ENCODE results near the gene XCL2.

Gene XCL2

GRCh38 chr1:168513656-168514404 lies 30.0 kb downstream of the XCL2 start:
- DNase-seq (ENCODE audit: low read depth), result no peak

GRCh38 chr1:168512864-168513595 lies 30.8 kb downstream of the XCL2 start:
- DNase-seq (ENCODE audit: low read depth), result no peak

- DNase-seq (ENCODE audit: low read depth), result no peak
These were observed 33.7 kb downstream of the XCL2 start for GRCh38 chr1:168509875-168510791.

- no peak for DNase-seq (ENCODE audit: low read depth)
These were observed 34.6 kb downstream of the XCL2 start for GRCh38 chr1:168509210-168509609.

- no peak for DNase-seq (ENCODE audit: low read depth)
These were observed 36.0 kb downstream of the XCL2 start for GRCh38 chr1:168507828-168508227.

GRCh38 chr1:168507231-168507630 lies 36.6 kb downstream of the XCL2 start:
- DNase-seq (ENCODE audit: low read depth), result no peak

- peak; percentile 51 for DNase-seq (ENCODE audit: low read depth)
These were observed 37.5 kb downstream of the XCL2 start for GRCh38 chr1:168506204-168506819.

GRCh38 chr1:168505006-168505405 lies 38.8 kb downstream of the XCL2 start:
- DNase-seq (ENCODE audit: low read depth), result no peak

- DNase-seq (ENCODE audit: low read depth), result peak; percentile 96
These were observed 39.5 kb downstream of the XCL2 start for GRCh38 chr1:168504064-168504837.

GRCh38 chr1:168499688-168500049 lies 44.1 kb downstream of the XCL2 start:
- DNase-seq (ENCODE audit: low read depth), result no peak

- no peak for DNase-seq (ENCODE audit: low read depth)
These were observed 44.7 kb downstream of the XCL2 start for GRCh38 chr1:168498956-168499687.

- DNase-seq (ENCODE audit: low read depth), result peak; percentile 79
These were observed 45.6 kb downstream of the XCL2 start for GRCh38 chr1:168498159-168498631.

- peak; percentile 69 for DNase-seq (ENCODE audit: low read depth)
These were observed 46.3 kb downstream of the XCL2 start for GRCh38 chr1:168497376-168497950.

GRCh38 chr1:168491527-168492164 lies 52.2 kb downstream of the XCL2 start:
- no peak for DNase-seq (ENCODE audit: low read depth)

Measured in amniotic epithelial cell (primary cell).